Measurements from ENCODE around the gene STMN3.

GRCh38 chr20:63640086-63640485 is 13.1 kb downstream of the STMN3 start:
- TF ChIP-seq, protein P1, sequence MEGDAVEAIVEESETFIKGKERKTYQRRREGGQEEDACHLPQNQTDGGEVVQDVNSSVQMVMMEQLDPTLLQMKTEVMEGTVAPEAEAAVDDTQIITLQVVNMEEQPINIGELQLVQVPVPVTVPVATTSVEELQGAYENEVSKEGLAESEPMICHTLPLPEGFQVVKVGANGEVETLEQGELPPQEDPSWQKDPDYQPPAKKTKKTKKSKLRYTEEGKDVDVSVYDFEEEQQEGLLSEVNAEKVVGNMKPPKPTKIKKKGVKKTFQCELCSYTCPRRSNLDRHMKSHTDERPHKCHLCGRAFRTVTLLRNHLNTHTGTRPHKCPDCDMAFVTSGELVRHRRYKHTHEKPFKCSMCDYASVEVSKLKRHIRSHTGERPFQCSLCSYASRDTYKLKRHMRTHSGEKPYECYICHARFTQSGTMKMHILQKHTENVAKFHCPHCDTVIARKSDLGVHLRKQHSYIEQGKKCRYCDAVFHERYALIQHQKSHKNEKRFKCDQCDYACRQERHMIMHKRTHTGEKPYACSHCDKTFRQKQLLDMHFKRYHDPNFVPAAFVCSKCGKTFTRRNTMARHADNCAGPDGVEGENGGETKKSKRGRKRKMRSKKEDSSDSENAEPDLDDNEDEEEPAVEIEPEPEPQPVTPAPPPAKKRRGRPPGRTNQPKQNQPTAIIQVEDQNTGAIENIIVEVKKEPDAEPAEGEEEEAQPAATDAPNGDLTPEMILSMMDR (IDR thresholded peaks at IDR 0.05; ENCODE audit: insufficient read depth, low read length, poor library complexity, severe bottlenecking) = no peak
- no peak for TF ChIP-seq EZH2phosphoT487 (conservative IDR thresholded peaks at IDR 0.05; ENCODE audit: low read length)
